DMS114 treated with DMSO at 0.1 percent for 48 hours (cell line): ENCODE results near the gene TRAF4.
A peak's percentile ranks its signal among the peaks of the same experiment; 100 is the strongest.
"Not testable (repeated sequence)": the region's sequence is repeated elsewhere in the genome, so short reads cannot be mapped to it uniquely, and the experiment has no call there.

Source experiments
- DNase-seq: peaks from one replicate; lab custom pipeline; 2025; ENCODE audit not compliant: unreplicated experiment; lab: John Stamatoyannopoulos, UW

Gene TRAF4

DNA sequence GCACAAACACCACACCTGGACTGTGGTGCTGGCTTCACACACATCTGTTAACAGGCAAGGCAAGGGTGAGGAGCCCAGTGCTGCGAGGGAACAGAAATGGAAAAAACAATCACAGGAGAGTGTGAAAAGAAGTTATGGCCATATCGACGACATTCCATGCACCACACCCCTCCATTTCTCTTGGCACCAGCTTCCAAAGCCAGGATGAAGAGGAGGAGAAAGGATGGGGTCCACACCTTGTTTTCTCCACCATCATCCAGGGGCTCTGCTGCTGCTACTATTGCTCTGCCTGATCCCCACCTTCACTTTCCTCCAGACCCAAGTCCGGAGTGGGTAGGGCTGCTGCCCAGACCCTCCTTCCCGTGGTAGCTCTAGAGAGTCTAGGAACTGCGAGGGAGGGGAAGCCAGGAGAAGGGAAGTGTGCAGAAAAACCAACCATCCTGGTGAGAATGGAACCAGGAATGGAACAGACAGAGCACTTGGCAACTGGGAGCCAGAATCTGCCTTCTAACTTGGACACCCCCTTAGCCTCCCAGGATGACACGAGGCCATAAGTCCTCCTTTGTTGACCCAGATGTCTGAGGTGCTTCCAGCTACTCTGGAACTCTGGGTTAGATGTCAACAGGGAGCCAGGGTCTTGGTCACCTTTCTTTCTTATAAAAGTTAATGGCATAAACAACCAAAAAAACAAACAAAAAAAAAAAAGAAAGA is 31.0 kb upstream of the TRAF4 start:
- DNase-seq, result no peak

DNA sequence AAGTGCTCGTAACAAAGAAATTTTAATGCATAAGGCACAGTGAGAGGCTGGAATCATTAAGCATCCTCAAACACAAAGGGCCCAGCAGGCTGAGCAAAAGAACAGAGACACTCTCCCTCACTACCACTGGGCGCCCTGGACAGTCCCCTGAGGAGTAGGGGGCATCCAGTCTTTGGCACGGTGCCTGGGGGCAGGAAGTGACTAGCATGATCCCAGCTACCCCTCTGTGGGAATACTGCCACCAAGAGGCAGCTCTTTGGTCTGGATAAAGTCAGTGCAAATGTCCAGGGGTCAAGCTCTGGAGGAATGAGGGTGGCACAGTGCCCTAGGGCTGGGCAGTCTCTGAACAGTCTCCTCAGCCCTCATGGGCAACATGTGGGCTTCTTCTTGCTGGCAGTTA is 29.5 kb upstream of the TRAF4 start:
- DNase-seq, result no peak

DNA sequence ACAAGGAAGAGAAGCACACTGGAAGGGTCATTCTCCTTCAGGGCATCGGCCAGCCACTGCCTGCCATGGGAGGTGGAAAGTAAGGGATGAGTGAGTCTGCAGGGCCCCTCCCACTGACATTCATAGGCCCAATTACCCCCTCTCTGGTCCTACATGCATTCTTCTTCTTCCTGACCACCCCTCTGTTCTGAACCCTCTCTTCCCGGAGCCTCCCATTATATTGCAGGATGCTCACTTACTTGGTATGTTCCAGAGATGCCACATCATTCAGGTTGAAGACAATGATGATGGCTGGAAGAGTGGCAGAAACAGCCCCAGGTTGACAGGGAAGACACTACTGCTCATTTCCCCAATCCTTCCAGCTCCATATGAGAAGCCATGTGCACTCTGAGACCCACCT is 28.6 kb upstream of the TRAF4 start:
- DNase-seq, result no peak

GRCh38 chr17:28716740-28717577 is 26.9 kb upstream of the TRAF4 start:
- DNase-seq, result no peak

DNA sequence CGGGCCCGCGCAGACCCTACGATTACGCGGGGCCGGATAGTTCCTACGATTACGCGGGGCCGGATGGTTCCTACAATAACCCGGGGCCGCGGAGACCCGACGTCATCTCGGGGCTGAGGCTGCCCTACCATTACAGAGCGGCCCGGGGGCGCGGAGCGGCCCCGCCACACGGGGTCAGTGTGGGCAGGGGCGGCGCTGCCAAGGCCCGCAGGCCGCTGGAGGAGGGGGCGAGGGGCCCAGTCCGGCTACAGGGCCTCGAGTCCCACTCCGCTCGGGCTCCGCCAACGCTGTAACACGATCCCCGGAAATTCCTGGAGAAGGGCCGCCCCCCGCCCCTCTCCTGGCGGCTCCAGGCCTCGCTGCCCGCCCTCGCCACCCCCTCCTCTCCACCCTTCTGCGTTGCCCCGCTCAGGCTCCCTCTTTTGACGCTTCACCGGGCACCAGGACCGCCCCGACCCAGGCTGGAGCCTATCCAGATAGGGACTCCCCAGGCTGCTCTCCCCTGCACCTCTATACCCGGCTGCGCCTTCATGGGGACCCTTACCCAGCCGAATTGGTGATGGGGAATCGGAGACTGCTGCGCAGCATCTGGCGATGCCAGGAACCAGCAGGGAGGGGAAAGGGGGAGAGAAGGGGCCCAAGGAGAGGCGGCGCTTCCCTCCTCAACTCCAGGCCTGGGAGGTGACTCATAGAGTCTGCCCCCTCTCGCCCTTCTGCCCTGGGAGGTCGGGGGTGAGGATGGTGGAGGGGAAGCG is 26.1 kb upstream of the TRAF4 start, which contains the start of gene RAB34:
RAB34 (minus strand) TSS at position 291 of the 755 bp plus-strand sequence. CDS start 602 bp downstream, outside the sequence.
- DNase-seq, result peak; percentile 32

DNA sequence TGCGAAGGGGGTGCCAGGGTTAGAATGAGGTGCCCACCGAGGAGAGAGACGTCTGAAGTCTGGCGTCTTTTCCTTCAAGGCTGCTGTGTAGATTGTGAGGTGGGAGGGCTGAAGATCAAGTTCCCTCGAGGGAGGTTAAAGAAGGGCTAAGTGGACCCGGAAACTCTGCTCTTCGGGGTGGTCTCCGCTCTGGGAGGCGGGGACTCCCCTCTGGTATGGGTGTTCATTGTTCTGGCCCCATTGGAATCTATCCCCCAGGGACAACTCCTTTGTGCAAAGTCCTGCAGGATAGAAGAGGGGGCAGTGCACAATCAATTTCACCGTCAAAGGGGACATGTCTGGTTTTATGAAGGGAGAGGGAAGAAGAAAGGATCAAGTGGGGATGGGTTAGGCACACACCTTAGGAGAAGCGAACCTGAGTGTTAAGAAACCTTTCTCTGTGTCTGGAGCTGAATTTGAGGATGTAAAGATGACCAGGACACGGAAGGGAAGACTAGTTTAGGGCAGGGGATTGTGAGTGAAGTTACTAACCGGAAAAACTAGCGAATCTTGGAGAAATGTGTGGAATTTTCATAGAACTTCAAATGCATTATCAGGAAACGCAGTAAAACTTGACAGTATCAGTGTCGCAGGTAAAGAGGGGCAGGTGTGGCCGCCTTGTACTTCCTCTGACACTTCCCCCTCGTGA is 25.3 kb upstream of the TRAF4 start:
- DNase-seq, result no peak

- no peak for DNase-seq
Observed at GRCh38 chr17:28719021-28719433, 24.8 kb upstream of the TRAF4 start.

GRCh38 chr17:28720247-28720996 is 23.4 kb upstream of the TRAF4 start:
- DNase-seq, result no peak

DNA sequence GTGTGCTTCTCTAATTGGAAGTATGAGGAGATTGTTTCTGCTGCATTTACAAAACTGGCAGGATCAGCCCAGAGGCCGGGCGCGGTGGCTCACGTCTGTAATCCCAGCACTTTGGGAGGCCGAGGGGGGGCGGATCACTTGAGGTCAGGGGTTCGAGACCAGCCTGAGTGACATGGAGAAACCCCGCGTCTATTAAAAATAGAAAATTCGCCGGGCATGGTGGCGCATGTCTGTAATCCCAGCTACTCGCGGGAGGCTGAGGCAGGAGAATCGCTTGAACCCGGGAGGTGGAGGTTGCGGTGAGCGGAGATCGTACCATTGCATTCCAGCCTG is 22.8 kb upstream of the TRAF4 start:
- DNase-seq, result not testable (repeated sequence)

DNA sequence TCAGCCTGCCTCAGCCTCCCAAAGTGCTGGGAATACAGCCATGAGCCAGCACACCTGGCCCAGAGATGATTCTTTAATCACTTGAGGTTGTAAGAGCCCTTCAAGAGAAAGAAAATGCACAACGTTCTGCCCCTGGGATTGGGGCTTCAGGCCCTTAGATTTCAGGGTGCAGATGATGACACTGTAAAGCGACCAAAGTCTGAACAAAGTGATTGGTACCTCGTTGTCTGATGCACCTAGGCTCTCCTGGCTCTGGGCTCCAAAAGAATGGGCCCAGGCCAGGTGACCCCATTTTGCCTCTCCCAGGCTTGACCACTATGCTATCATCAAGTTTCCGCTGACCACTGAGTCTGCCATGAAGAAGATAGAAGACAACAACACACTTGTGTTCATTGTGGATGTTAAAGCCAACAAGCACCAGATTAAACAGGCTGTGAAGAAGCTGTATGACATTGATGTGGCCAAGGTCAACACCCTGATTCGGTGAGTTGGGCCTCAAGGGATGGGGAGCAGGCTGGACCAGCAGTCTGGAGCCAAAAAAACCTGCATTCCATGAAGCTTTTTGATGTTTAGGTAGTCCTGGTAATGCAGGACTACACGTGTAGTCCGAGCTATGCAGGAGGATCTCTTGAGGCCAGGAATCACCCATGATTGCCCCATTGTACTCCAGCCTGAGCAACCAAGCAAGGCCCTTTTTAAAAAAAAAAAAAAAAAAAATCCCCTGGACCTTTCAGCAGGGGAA is 21.2 kb upstream of the TRAF4 start:
- DNase-seq, result no peak

- DNase-seq, result no peak
Observed at GRCh38 chr17:28723159-28723835, 20.5 kb upstream of the TRAF4 start.

- DNase-seq, result not testable (repeated sequence)
Observed at GRCh38 chr17:28723836-28724499, 19.8 kb upstream of the TRAF4 start.

GRCh38 chr17:28724500-28725165 is 19.2 kb upstream of the TRAF4 start:
- DNase-seq, result peak; percentile 59

DNA sequence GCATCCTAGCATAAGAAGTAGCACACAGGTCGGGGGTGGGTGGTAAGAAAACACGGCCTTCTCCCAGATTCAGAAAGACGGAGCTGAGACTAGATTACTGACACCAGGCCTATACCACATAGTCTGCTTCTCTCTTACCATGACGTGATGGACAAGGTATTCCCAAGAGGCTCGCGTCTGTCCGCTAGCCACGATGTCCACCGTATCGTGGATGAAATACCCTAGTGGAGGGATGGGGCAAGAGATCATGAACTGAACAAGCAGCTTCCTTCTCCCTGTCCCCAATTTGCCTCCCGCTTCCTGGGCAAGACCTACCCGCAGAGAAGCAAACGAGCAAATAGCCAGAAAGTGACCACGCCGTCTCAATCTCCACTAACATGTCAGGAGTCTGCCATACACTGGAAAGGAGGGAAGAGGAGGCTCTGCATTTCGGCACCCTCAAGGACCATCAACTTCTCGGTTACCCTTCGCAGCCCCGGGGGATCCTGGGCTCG is 18.6 kb upstream of the TRAF4 start:
- peak; percentile 71 for DNase-seq

GRCh38 chr17:28725660-28726225 is 18.1 kb upstream of the TRAF4 start:
- peak; percentile 71 for DNase-seq

DNA sequence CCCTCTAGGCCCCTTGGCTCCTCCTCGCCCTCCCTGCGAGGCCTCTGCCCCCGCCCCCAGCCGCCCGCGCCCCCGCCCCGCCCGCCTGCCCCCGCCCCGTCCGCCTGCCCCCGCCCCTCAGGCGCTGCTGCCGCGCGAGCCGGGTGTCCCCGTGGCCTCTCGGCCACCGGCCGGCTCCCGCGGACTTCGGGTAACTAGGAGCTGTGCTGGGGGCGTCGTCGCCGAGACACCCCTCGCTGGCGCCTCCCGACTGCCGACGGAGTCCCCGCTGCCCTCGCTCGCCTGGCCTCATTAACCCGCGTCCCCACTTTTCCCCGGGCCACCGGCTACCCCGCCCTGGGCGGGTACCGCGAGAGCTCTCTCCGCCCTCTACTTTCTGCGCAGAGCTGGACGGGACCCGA is 17.6 kb upstream of the TRAF4 start, which contains the start of gene TLCD1:
TLCD1 (minus strand) TSS at position 8 of the 401 bp plus-strand sequence. CDS start 136 bp downstream, outside the sequence.
- peak; percentile 24 for DNase-seq
